ENCODE results near the gene MYO7B.

MYO7B gene

GRCh38 chr2:127575185-127575765, 39.8 kb downstream of the MYO7B start:
- no peak for DNase-seq

GRCh38 chr2:127575941-127576432, 40.5 kb downstream of the MYO7B start:
- DNase-seq: peak; percentile 35

GRCh38 chr2:127576433-127577207, 41.1 kb downstream of the MYO7B start:
- peak; percentile 37 for DNase-seq

GRCh38 chr2:127577208-127577475, 41.7 kb downstream of the MYO7B start:
- DNase-seq: peak; percentile 34

GRCh38 chr2:127577503-127577902, 42.0 kb downstream of the MYO7B start:
- DNase-seq: peak; percentile 40

GRCh38 chr2:127577973-127578372, 42.5 kb downstream of the MYO7B start:
- peak; percentile 40 for DNase-seq

- peak; percentile 30 for DNase-seq
These were observed 42.9 kb downstream of the MYO7B start for GRCh38 chr2:127578411-127578810.

GRCh38 chr2:127579231-127579630, 43.7 kb downstream of the MYO7B start:
- DNase-seq: no peak

- peak; percentile 34 for DNase-seq
These were observed 44.9 kb downstream of the MYO7B start for GRCh38 chr2:127580167-127581049.

GRCh38 chr2:127581050-127581345, 45.5 kb downstream of the MYO7B start:
- peak; percentile 40 for DNase-seq

- DNase-seq: peak; percentile 37
These were observed 46.3 kb downstream of the MYO7B start for GRCh38 chr2:127581516-127582490.

GRCh38 chr2:127582863-127583861, 47.7 kb downstream of the MYO7B start:
- DNase-seq: peak; percentile 33

- peak; percentile 37 for DNase-seq
These were observed 48.6 kb downstream of the MYO7B start for GRCh38 chr2:127584047-127584446.

- DNase-seq: peak; percentile 29
These were observed 49.1 kb downstream of the MYO7B start for GRCh38 chr2:127584516-127585033.

- no peak for DNase-seq
These were observed 49.9 kb downstream of the MYO7B start for GRCh38 chr2:127585270-127585807.

GRCh38 chr2:127586136-127586535, 50.7 kb downstream of the MYO7B start:
- DNase-seq: no peak

GRCh38 chr2:127586746-127587295, 51.3 kb downstream of the MYO7B start:
- peak; percentile 42 for DNase-seq

GRCh38 chr2:127588241-127588640, 52.8 kb downstream of the MYO7B start:
- DNase-seq: peak; percentile 23

- peak; percentile 29 for DNase-seq
These were observed 53.9 kb downstream of the MYO7B start for GRCh38 chr2:127589358-127589757.

GRCh38 chr2:127589841-127590240, 54.4 kb downstream of the MYO7B start:
- DNase-seq: peak; percentile 17
